B cell (primary cell): ENCODE data around the gene FOXK1. TPM values are rescaled to one million over a fixed set of nuclear protein-coding genes. Genes with fewer than 3 reads are reported as not detected.

Experiments used
- ATAC-seq: fragments of 200-7000 bp; cut with Tn5 transposase; one replicate; pipeline ENCODE4 v1.10.0; 2021; ENCODE audit warnings: low read depth, mild to moderate bottlenecking, moderate number of reproducible peaks, moderate library complexity
- CTCF ChIA-PET: fragments of 350-600 bp; sonication (Branson Sonifier 250); formaldehyde crosslinking; loops from one replicate; lab custom pipeline; 2021; ENCODE audit warnings: antibody characterized with exemption, inconsistent platforms; lab: Charles Lee
- POLR2A ChIA-PET: fragments of 350-600 bp; sonication (Branson Sonifier 250); formaldehyde crosslinking; loops from one replicate; lab custom pipeline; 2021; ENCODE audit warnings: antibody characterized with exemption; lab: Charles Lee
- DNase-seq: peaks from one replicate; pipeline ENCODE4 v3.0.0; 2013
- H2AFZ ChIP-seq: 2 replicates; pipeline ENCODE4 v1.6.1; 2012; ENCODE audit warnings: mild to moderate bottlenecking, low read depth, low read length; ENCODE audit not compliant: insufficient read depth, poor library complexity, severe bottlenecking
- H3K27ac ChIP-seq, 2 donors: 1 replicate in 1 of 2; 2 replicates in 1 of 2; pipeline ENCODE4 v1.5.1; 2012 to 2013; ENCODE audit warnings: low read length in 2 of 2, mild to moderate bottlenecking in 2 of 2, moderate library complexity in 1 of 2
- H3K27me3 ChIP-seq, 4 experiments: fragments of 200-600 bp in 1 of 4; sonication (generic) in 1 of 4; replicated peaks in 1 of 4; 1 replicate in 2 of 4; 2 replicates in 2 of 4; pipeline versions ENCODE4 v1.6.1 to v1.7.0; 2013 to 2016; ENCODE audit warnings: low read length in 3 of 4, mild to moderate bottlenecking in 2 of 4, mixed read lengths in 1 of 4, moderate library complexity in 1 of 4; ENCODE audit not compliant: insufficient read depth in 4 of 4, control insufficient read depth in 3 of 4; ENCODE audit errors: control extremely low read depth in 1 of 4
- H3K36me3 ChIP-seq, 2 experiments: replicated peaks in 1 of 2; 1 replicate in 1 of 2; 2 replicates in 1 of 2; pipeline versions ENCODE4 v1.6.1 to v1.7.1; 2013; ENCODE audit warnings: low read length in 1 of 2; ENCODE audit not compliant: insufficient read depth in 2 of 2, control insufficient read depth in 1 of 2; ENCODE audit errors: control extremely low read depth in 1 of 2, extremely low read depth in 1 of 2
- H3K4me1 ChIP-seq, 2 donors: fragments of 200-600 bp in 1 of 2; sonication (generic) in 1 of 2; 1 replicate in 1 of 2; 2 replicates in 1 of 2; pipeline versions ENCODE4 v1.5.1 to v1.6.1; 2013 to 2017; ENCODE audit warnings: low read length in 2 of 2; ENCODE audit not compliant: control insufficient read depth in 2 of 2, insufficient read depth in 2 of 2
- H3K4me2 ChIP-seq: replicated peaks from 2 replicates; pipeline ENCODE3; 2012; ENCODE audit warnings: mild to moderate bottlenecking, low read depth, low read length; ENCODE audit not compliant: poor library complexity, severe bottlenecking
- H3K4me3 ChIP-seq, 5 experiments: fragments of 200-600 bp in 1 of 5; sonication (generic) in 1 of 5; 1 replicate in 3 of 5; 2 replicates in 2 of 5; pipeline versions ENCODE4 v1.5.1 to v1.7.0; 2011 to 2016; ENCODE audit warnings: low read length in 4 of 5, mild to moderate bottlenecking in 4 of 5, low read depth in 2 of 5, control low read depth in 1 of 5, moderate library complexity in 1 of 5; ENCODE audit not compliant: insufficient read depth in 1 of 5; ENCODE audit errors: control extremely low read depth in 1 of 5, extremely low read depth in 1 of 5
- H3K79me2 ChIP-seq: fragments of 200-600 bp; sonication (generic); one replicate; pipeline ENCODE4 v1.6.0; 2016; ENCODE audit warnings: low read length; ENCODE audit not compliant: control insufficient read depth, insufficient read depth
- H3K9ac ChIP-seq: fragments of 200-600 bp; sonication (generic); 2 replicates; pipeline ENCODE4 v1.6.1; 2017; ENCODE audit warnings: mild to moderate bottlenecking, low read length, moderate library complexity
- H3K9me3 ChIP-seq, 3 donors: one replicate each; pipeline versions ENCODE4 v1.6.1 to v1.7.1; 2013; ENCODE audit warnings: low read length in 2 of 3; ENCODE audit not compliant: control insufficient read depth in 2 of 3, insufficient read depth in 1 of 3; ENCODE audit errors: control extremely low read depth in 1 of 3
- H4K20me1 ChIP-seq: 2 replicates; pipeline ENCODE4 v1.6.0; 2012; ENCODE audit warnings: mild to moderate bottlenecking, low read length; ENCODE audit not compliant: insufficient read depth, control insufficient read depth, poor library complexity, severe bottlenecking
- H3K27ac Mint-ChIP-seq: one replicate; pipeline ENCODE4 v1.8.0; 2021; ENCODE audit warnings: mixed read lengths
- H3K27me3 Mint-ChIP-seq: one replicate; pipeline ENCODE4 v1.8.0; 2021; ENCODE audit warnings: mixed read lengths
- H3K4me1 Mint-ChIP-seq: one replicate; pipeline ENCODE4 v1.8.0; 2021; ENCODE audit warnings: mixed read lengths
- H3K4me3 Mint-ChIP-seq: one replicate; pipeline ENCODE4 v1.8.0; 2021; ENCODE audit warnings: mixed read lengths
- H3K9me3 Mint-ChIP-seq: one replicate; pipeline ENCODE4 v1.8.0; 2022; ENCODE audit warnings: mixed read lengths; ENCODE audit not compliant: insufficient read depth
- CTCF ChIP-seq: fragments of 200-600 bp; IDR thresholded peaks from one replicate; pipeline ENCODE4 v1.8.0; 2022; ENCODE audit warnings: antibody characterized with exemption, mild to moderate bottlenecking
- EZH2 ChIP-seq: IDR thresholded peaks from 2 replicates; pipeline ENCODE4 v1.6.1; 2012; ENCODE audit warnings: borderline replicate concordance, low read depth, mild to moderate bottlenecking, moderate library complexity, low read length; ENCODE audit not compliant: insufficient read depth, poor library complexity, severe bottlenecking
- WGBS: methylation state at CpG from one replicate; pipeline ENCODE4 v1.1.5; 2013; ENCODE audit warnings: missing lambda C conversion rate; ENCODE audit not compliant: insufficient coverage; 5-methylcytosine and 5-hydroxymethylcytosine counted together
- intact Hi-C: fragments of 100-400 bp; cut with micrococcal nuclease; formaldehyde crosslinking; loops from one replicate; pipeline ENCODE4 v1.10.0; 2022
- polyA plus RNA-seq: library from polyadenylated mRNA; depleted of rRNA; stranded (reverse); fragments of >200 nt; gene quantifications from 2 replicates; pipeline ENCODE4 v1.2.3, GENCODE V29; 2012
- total RNA-seq, 2 donors: library from RNA; stranded (reverse); fragments of 120-200 nt in 1 of 2; gene quantifications; 1 replicate in 1 of 2; 2 replicates in 1 of 2; pipeline versions ENCODE4 v1.2.3 to v1.2.4, GENCODE V29; 2013 to 2022

The FOXK1 gene
- total and polyA plus RNA-seq, 2 donors (not counting 1 experiment from before 2014, with no cell fraction given): 17.9 to 56.2 TPM

GRCh38 chr7:4758791-4759190 is 76.7 kb downstream of the FOXK1 start:
- H3K4me3 Mint-ChIP-seq: no peak overlapping the region
- Histone ChIP-seq H3K4me1 (peaks cover 0 to 6% of the 10 kb centered on the region in 2 donors), H3K27me3 (no peaks in the 10 kb centered on the region), H3K9me3 (no peaks in the 10 kb centered on the region), H4K20me1 (peaks cover 22% of the 10 kb centered on the region), H3K27ac (no peak overlapping the region), H3K4me3 (no peak overlapping the region), H3K36me3 (peaks cover 0 to 82% of the 10 kb centered on the region in 2 experiments), H3K79me2 (peaks cover 35% of the 10 kb centered on the region), H3K9ac (no peak overlapping the region), H3K4me2 (no peak overlapping the region), H2AFZ (no peak overlapping the region)
- intact Hi-C loops: no loop called here
- no peak overlapping the region for H3K27ac Mint-ChIP-seq
- WGBS: 97% methylated on average over 29 of the region's 29 CpGs
- DNase-seq: no peak
- no peaks in the 10 kb centered on the region for H3K27me3 Mint-ChIP-seq
- no peak for ATAC-seq
- CTCF ChIA-PET: interaction anchor here (1.9 kb wide), 1 partner anchor 147 kb away, joined by 5 read pairs; no protein-coding TSS in a partner anchor
- peaks cover 5% of the 10 kb centered on the region for H3K4me1 Mint-ChIP-seq
- POLR2A ChIA-PET: no interaction called here
- H3K9me3 Mint-ChIP-seq: no peaks in the 10 kb centered on the region
- no peak for TF ChIP-seq CTCF
- no peak for TF ChIP-seq EZH2

GRCh38 chr7:4759211-4759610 is 77.1 kb downstream of the FOXK1 start:
- Histone ChIP-seq H3K9me3 (no peaks in the 10 kb centered on the region), H3K27ac (no peak overlapping the region), H3K4me3 (no peak overlapping the region), H4K20me1 (peaks cover 18% of the 10 kb centered on the region), H3K4me1 (peaks cover 0 to 3% of the 10 kb centered on the region in 2 donors), H3K4me2 (no peak overlapping the region), H2AFZ (no peak overlapping the region), H3K27me3 (no peaks in the 10 kb centered on the region), H3K9ac (no peak overlapping the region), H3K36me3 (peaks cover 0 to 85% of the 10 kb centered on the region in 2 experiments), H3K79me2 (peaks cover 31% of the 10 kb centered on the region)
- POLR2A ChIA-PET: no interaction called here
- TF ChIP-seq EZH2 (no peak), CTCF (no peak)
- peaks cover 2% of the 10 kb centered on the region for H3K4me1 Mint-ChIP-seq
- 98% methylated on average over 39 of the region's 40 CpGs for WGBS
- CTCF ChIA-PET: interaction anchor here (0.7 kb wide), 1 partner anchor 210 kb away, joined by 3 read pairs; no protein-coding TSS in a partner anchor
- no peak for ATAC-seq
- no peak overlapping the region for H3K27ac Mint-ChIP-seq
- no peaks in the 10 kb centered on the region for H3K9me3 Mint-ChIP-seq
- DNase-seq: no peak
- intact Hi-C loops: no loop called here
- no peak overlapping the region for H3K4me3 Mint-ChIP-seq
- no peaks in the 10 kb centered on the region for H3K27me3 Mint-ChIP-seq
